MM.1S (cell line): ENCODE results near the gene TBC1D16.

ENCODE experiments used
- CTCF ChIP-seq: fragments of 300-600 bp; sonication (generic); IDR thresholded peaks from 2 replicates; pipeline ENCODE4 v1.5.1; 2016; ENCODE audit warnings: antibody characterized with exemption, low read length, mixed read lengths
- EZH2 ChIP-seq: fragments of 300-600 bp; sonication (generic); optimal IDR thresholded peaks from 2 replicates; pipeline ENCODE3; 2017; ENCODE audit warnings: low read depth, mild to moderate bottlenecking, antibody characterized with exemption, low read length, mixed read lengths
- EZH2phosphoT487 ChIP-seq: fragments of 300-600 bp; sonication (generic); IDR thresholded peaks from 2 replicates; pipeline ENCODE4 v1.6.1; 2018; ENCODE audit warnings: antibody characterized with exemption, low read length

GRCh38 chr17:80070375-80071115, 34.9 kb upstream of the TBC1D16 start:
- TF ChIP-seq CTCF, result no peak
- TF ChIP-seq EZH2, result no peak
- no peak for TF ChIP-seq EZH2phosphoT487
